Neural crest cell (in vitro differentiated cells): ENCODE measurements around the gene ME3. TPM values are rescaled to one million over a fixed set of nuclear protein-coding genes. Genes with fewer than 3 reads are reported as not detected.
A peak's percentile ranks its signal among the peaks of the same experiment; 100 is the strongest.

ENCODE experiments used
- DNase-seq: peaks from one replicate; pipeline ENCODE4 v3.0.0; 2021; ENCODE audit warnings: low read depth, mixed read lengths, low spot score
- H3K27ac Mint-ChIP-seq: one replicate; pipeline ENCODE4 v1.8.0; 2021; ENCODE audit warnings: mild to moderate bottlenecking, mixed read lengths; ENCODE audit not compliant: unreplicated experiment
- H3K27me3 Mint-ChIP-seq: 2 replicates; pipeline ENCODE4 v1.8.0; 2021; ENCODE audit warnings: low read depth, mild to moderate bottlenecking, mixed read lengths
- H3K36me3 Mint-ChIP-seq: 2 replicates; pipeline ENCODE4 v1.8.0; 2021; ENCODE audit warnings: low read depth, mild to moderate bottlenecking, mixed read lengths
- H3K4me1 Mint-ChIP-seq: 2 replicates; pipeline ENCODE4 v1.8.0; 2021; ENCODE audit warnings: mixed read lengths
- H3K4me3 Mint-ChIP-seq: one replicate; pipeline ENCODE4 v1.8.0; 2021; ENCODE audit warnings: mild to moderate bottlenecking, mixed read lengths
- H3K9me3 Mint-ChIP-seq: 2 replicates; pipeline ENCODE4 v1.8.0; 2021; ENCODE audit warnings: mixed read lengths
- total RNA-seq: library from RNA; stranded (reverse); gene quantifications from 2 replicates; pipeline ENCODE4 v1.2.1, GENCODE V29; 2021
- TF ChIP-seq, protein P1 (sequence below): fragments of 200-600 bp; sonication (generic); conservative IDR thresholded peaks from 2 replicates; pipeline ENCODE4 v1.5.0; 2021; ENCODE audit warnings: antibody characterized with exemption, mild to moderate bottlenecking

The ME3 gene
- total RNA-seq, 1 donor from 2014 or later, result 18.9 TPM

DNA sequence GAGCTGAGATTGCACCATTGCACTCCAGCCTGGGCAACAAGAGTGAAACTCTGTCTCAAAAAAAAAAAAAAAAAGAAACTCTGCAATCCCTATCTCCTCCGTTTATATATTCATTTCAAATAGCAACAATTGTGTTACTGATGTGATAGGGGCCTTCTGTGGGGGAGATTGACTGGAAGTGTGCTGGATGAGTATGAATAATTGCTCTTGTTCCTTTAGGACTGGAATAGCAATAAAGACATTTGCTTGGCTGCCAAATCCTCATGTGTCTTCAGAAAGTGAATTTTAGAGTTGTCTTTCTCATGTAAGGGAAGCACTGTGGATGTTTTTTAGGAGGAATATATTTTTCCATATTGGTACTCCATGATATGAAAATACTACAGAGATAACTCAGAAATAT is 21.1 kb upstream of the ME3 start:
- H3K9me3 Mint-ChIP-seq, result peaks cover 7% of the 10 kb centered on the region
- H3K27ac Mint-ChIP-seq, result no peak overlapping the region
- no peak overlapping the region for H3K4me3 Mint-ChIP-seq
- no peak for DNase-seq
- H3K4me1 Mint-ChIP-seq, result peaks cover 9% of the 10 kb centered on the region
- H3K36me3 Mint-ChIP-seq, result no peaks in the 10 kb centered on the region
- TF ChIP-seq, protein P1, sequence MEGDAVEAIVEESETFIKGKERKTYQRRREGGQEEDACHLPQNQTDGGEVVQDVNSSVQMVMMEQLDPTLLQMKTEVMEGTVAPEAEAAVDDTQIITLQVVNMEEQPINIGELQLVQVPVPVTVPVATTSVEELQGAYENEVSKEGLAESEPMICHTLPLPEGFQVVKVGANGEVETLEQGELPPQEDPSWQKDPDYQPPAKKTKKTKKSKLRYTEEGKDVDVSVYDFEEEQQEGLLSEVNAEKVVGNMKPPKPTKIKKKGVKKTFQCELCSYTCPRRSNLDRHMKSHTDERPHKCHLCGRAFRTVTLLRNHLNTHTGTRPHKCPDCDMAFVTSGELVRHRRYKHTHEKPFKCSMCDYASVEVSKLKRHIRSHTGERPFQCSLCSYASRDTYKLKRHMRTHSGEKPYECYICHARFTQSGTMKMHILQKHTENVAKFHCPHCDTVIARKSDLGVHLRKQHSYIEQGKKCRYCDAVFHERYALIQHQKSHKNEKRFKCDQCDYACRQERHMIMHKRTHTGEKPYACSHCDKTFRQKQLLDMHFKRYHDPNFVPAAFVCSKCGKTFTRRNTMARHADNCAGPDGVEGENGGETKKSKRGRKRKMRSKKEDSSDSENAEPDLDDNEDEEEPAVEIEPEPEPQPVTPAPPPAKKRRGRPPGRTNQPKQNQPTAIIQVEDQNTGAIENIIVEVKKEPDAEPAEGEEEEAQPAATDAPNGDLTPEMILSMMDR, result no peak
- no peaks in the 10 kb centered on the region for H3K27me3 Mint-ChIP-seq

DNA sequence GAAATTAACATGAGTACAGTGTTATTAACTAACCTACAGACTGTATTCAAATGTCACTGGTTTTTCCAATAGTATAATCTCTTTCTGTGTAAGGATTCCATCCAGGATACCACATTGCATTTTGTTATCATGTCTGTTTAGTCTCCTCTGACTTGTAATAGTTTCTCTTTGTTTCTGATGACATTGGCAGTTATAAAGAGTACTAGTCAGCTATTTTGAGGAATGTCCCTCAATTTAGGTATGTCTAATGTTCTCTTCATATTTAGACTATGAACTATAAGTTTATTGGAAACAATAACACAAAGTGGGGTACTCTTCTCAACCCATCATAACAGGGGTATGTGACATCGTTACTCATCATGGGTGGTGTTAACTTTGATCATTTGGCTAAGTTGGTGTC is 20.3 kb upstream of the ME3 start:
- TF ChIP-seq, protein P1, result no peak
- Mint-ChIP-seq H3K27ac (no peak overlapping the region), H3K27me3 (no peaks in the 10 kb centered on the region), H3K4me3 (no peak overlapping the region), H3K4me1 (peaks cover 9% of the 10 kb centered on the region), H3K36me3 (no peaks in the 10 kb centered on the region), H3K9me3 (peaks cover 7% of the 10 kb centered on the region)
- no peak for DNase-seq

DNA sequence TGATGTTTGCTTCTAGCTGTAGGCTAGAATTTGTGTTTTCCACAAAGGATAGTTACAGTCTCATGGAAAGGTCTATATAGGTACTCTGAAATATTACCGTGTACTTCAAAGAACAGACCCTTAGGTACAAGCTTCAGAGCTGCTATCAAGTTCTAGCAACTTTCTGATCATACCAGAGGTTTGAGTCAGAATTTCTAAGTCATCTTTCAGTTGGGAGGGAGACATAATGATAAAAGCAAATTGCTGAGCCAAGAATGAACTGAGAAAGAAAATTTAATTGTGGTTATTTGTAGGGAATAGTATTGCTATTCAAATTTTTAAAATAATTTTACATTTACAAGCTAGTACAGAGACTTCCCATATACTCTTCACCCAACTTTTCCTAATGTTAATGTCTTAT is 19.9 kb upstream of the ME3 start:
- Mint-ChIP-seq H3K36me3 (no peaks in the 10 kb centered on the region), H3K27ac (no peak overlapping the region), H3K27me3 (no peaks in the 10 kb centered on the region), H3K4me1 (peaks cover 9% of the 10 kb centered on the region), H3K4me3 (no peak overlapping the region), H3K9me3 (peaks cover 7% of the 10 kb centered on the region)
- DNase-seq, result no peak
- TF ChIP-seq, protein P1, result no peak

DNA sequence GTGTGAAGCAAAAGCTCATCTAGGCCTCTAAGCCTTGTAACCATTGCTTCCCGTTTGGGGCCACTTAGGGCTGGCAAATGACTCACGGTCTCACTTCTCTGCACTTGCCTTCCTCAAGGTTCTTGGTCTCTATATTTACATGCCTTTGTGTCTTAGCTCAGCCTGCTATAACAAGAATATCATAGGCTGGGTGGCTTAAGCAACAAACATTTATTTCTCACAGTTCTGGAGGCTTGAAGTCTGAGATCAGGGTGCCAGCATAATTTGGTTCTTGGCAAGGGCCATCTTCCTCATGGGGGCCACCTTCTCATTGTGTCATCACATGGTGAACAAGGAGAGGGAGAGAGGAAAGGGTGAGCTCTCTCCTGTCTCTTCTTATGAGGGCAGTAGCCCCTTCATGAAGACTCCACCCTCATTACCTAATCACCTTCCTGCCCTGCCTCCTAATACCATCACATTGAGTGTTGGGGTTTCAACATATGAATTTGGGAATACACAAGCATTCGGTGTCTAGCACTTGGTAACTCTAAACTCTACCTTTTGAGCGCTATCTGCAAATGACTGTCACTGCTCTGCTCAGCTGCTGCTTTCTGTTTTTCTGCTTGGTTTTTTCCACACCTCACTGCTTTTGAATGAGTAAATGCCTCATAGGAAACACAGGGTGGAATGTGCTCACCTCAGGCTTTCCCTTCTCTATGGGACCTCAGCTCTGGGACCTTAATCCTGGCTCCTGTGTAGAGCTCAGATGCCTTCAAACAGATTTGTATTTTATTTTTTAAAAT is 16.2 kb upstream of the ME3 start:
- no peak for DNase-seq
- TF ChIP-seq, protein P1, result no peak

DNA sequence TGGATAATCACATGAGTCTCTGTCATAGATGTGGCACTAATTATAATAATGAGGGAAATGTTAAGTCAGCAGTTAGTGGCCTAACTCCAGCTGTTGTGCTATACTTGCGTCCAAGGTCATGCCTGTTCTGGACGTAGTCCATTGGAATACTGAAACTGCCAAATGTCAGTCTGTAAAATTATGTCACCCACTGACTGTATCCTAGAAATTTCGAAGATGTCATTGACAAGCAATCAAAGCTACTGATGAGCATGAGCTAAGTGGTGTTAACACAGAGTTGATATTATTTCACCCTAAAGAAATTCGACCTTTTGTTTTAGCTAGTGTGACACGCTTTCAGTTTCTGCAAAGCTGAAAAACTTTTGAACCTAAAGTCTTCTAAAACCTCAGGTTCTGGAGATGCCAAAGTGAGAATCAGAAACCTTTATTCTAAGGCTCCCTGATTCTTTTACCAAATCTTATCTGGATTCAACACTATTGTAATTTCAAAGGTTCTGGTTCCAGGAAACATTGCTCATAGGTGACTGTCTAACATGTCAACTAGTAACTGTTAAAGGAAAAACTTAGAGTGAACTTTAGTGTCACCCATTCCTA is 14.9 kb upstream of the ME3 start:
- TF ChIP-seq, protein P1, result no peak
- Mint-ChIP-seq H3K27ac (no peak overlapping the region), H3K9me3 (peaks cover 7% of the 10 kb centered on the region), H3K36me3 (no peaks in the 10 kb centered on the region), H3K4me3 (no peak overlapping the region), H3K27me3 (no peaks in the 10 kb centered on the region), H3K4me1 (no peaks in the 10 kb centered on the region)
- DNase-seq, result no peak

More for the DNA sequence above, 16.2 kb upstream of the ME3 start:
- no peaks in the 10 kb centered on the region for H3K36me3 Mint-ChIP-seq
- peaks cover 7% of the 10 kb centered on the region for H3K9me3 Mint-ChIP-seq
- no peak overlapping the region for H3K4me3 Mint-ChIP-seq
- H3K27me3 Mint-ChIP-seq, result no peaks in the 10 kb centered on the region
- peaks cover 2% of the 10 kb centered on the region for H3K4me1 Mint-ChIP-seq
- H3K27ac Mint-ChIP-seq, result peak overlapping the region; percentile 1
